Heart right ventricle (tissue), 16 donors: Measurements from ENCODE around the gene SPATA31D3. TPM values are rescaled to one million over a fixed set of nuclear protein-coding genes. Genes with fewer than 3 reads are reported as not detected.

Experiments
- ATAC-seq, 8 donors: fragments of 200-7000 bp; cut with Tn5 transposase; one replicate each; pipeline ENCODE4 v1.9.1; 2020; ENCODE audit warnings: mild to moderate bottlenecking in 8 of 8, moderate library complexity in 8 of 8, moderate number of reproducible peaks in 1 of 8
- DNase-seq, 2 donors: peaks; one replicate each; pipeline ENCODE4 v3.0.0-alpha.2; 2020
- H3K27ac ChIP-seq, 10 donors: fragments of 200-600 bp; sonication (generic) in 2 of 10; one replicate each; pipeline versions ENCODE4 v1.5.0 to v1.8.0; 2020 to 2022; ENCODE audit warnings: mild to moderate bottlenecking in 3 of 10
- H3K27me3 ChIP-seq, 7 donors: fragments of 200-600 bp; one replicate each; pipeline ENCODE4 v1.8.0; 2021 to 2022; ENCODE audit warnings: mild to moderate bottlenecking in 2 of 7
- H3K36me3 ChIP-seq, 9 donors: fragments of 200-600 bp; sonication (generic) in 1 of 9; one replicate each; pipeline versions ENCODE4 v1.5.0 to v1.8.0; 2020 to 2022; ENCODE audit warnings: mild to moderate bottlenecking in 2 of 9
- H3K4me1 ChIP-seq, 9 donors: fragments of 200-600 bp; sonication (generic) in 1 of 9; one replicate each; pipeline versions ENCODE4 v1.5.0 to v1.8.0; 2020 to 2022; ENCODE audit warnings: mild to moderate bottlenecking in 4 of 9
- H3K4me3 ChIP-seq, 10 donors: fragments of 200-600 bp; sonication (generic) in 2 of 10; one replicate each; pipeline versions ENCODE4 v1.5.0 to v1.8.0; 2020 to 2022; ENCODE audit warnings: mild to moderate bottlenecking in 7 of 10, moderate library complexity in 2 of 10
- H3K9me3 ChIP-seq, 11 donors: fragments of 200-600 bp in 10 of 11; sonication (generic) in 2 of 11; one replicate each; pipeline versions ENCODE4 v1.5.0 to v1.8.0; 2013 to 2022; ENCODE audit warnings: mild to moderate bottlenecking in 2 of 11, control low read depth in 1 of 11, moderate library complexity in 1 of 11
- CTCF ChIP-seq, 9 donors: fragments of 200-600 bp; sonication (generic) in 2 of 9; IDR thresholded peaks; one replicate each; pipeline versions ENCODE4 v1.5.0 to v1.8.0; 2021 to 2022; ENCODE audit warnings: antibody characterized with exemption in 9 of 9, mild to moderate bottlenecking in 5 of 9, moderate library complexity in 1 of 9
- WGBS, 2 donors: extraction: QIAGEN DNeasy Blood & Tissue Kit; methylation state at CpG; one replicate each; pipeline ENCODE4 v1.1.7; 2013; ENCODE audit warnings: inconsistent platforms in 1 of 2; 5-methylcytosine and 5-hydroxymethylcytosine counted together
- intact Hi-C, 10 donors: fragments of 100-400 bp; cut with DNase I; formaldehyde crosslinking; loops; one replicate each; pipeline versions ENCODE4 v1.11.1 to v1.14.2; 2022
- polyA plus RNA-seq, 2 donors: library from polyadenylated mRNA; stranded (reverse); fragments of 200-250 nt; gene quantifications; one replicate each; pipeline ENCODE4 v1.2.3, GENCODE V29; 2013
- total RNA-seq, 10 donors: library from RNA; stranded (reverse); fragmentation: NEBNext Ultra II Directional in 3 of 10; extraction: Animal tissue kit (Norgen Biotek cat#: 25700) in 3 of 10; gene quantifications; one replicate each; pipeline versions ENCODE4 v1.2.1 to v1.2.4, GENCODE V29; 2021 to 2023
- donor health status: Arrhythmogenic right ventricular cardiomyopathy.
- donor health status: ischemic (EF 13 %, LVEDD 7.1; RV severe dilation, severe dysfunction).
- donor health status: healthy with polysubstance abuse.
- donor health status: DM: no; HTN: yes; CAD: no.
- donor health status: DM: no; HTN: no; CAD: no.
- donor health status: ischemic (EF 25% LVEDD 6.9; RV normal size, moderate dysfunction).
- donor health status: ischemic (EF 25% LVEDD 5.7; RV mildly dilated, moderate dysfunction).
- donor health status: healthy.
- donor health status: DM: yes; HTN: yes; CAD: no.
- donor health status: Ischemic cardiomyopathy.
- donor health status: ischemic (EF 35%, LVEDD 5.7; RV mildly dilated, moderate dysfunction).
- donor health status: nonischemic (EF 11% LVEDD 7.7; RV severe dilation, severe dysfunction).
- donor health status: DM: yes; HTN: yes; CAD: no.
- donor health status: PGD.
- donor health status: ischemic (EF 29% LVEDD 5.4; RV normal size, mild dysfunction).
- donor health status: nonischemic (EF 23%, LVEDD 6.1; RV moderate dilation, normal function).

Gene SPATA31D3
- total and polyA plus RNA-seq, 12 donors, result not detected

GRCh38 chr9:81902196-81902595 lies 41.1 kb upstream of the SPATA31D3 start:
- Histone ChIP-seq H3K27me3 (peaks cover 0 to 4% (median 0%) of the 10 kb centered on the region in 7 donors), H3K4me1 (no peaks in the 10 kb centered on the region), H3K36me3 (no peaks in the 10 kb centered on the region), H3K4me3 (no peak overlapping the region), H3K9me3 (no peaks in the 10 kb centered on the region), H3K27ac (no peak overlapping the region)
- no peak for DNase-seq
- no peak for TF ChIP-seq CTCF (IDR thresholded peaks at IDR 0.05)
- WGBS, 2 donors, result 74 to 79% methylated on average over 2 of the region's 2 CpGs
- ATAC-seq, result no peak
- intact Hi-C loops, result no loop called here

- no peak overlapping the region for H3K27ac ChIP-seq
Observed at GRCh38 chr9:81902626-81903025, 40.7 kb upstream of the SPATA31D3 start.

GRCh38 chr9:81906671-81907070 lies 36.6 kb upstream of the SPATA31D3 start:
- no peak overlapping the region for H3K4me3 ChIP-seq
- intact Hi-C loops, result no loop called here
- TF ChIP-seq CTCF (IDR thresholded peaks at IDR 0.05), result no peak
- H3K4me1 ChIP-seq, result no peaks in the 10 kb centered on the region
- no peak overlapping the region for H3K27ac ChIP-seq
- WGBS, 2 donors, result 73 to 83% methylated on average over 3 of the region's 3 CpGs
- ATAC-seq (no peak), DNase-seq (no peak)
- no peaks in the 10 kb centered on the region for H3K9me3 ChIP-seq
- no peaks in the 10 kb centered on the region for H3K27me3 ChIP-seq
- no peaks in the 10 kb centered on the region for H3K36me3 ChIP-seq

More at GRCh38 chr9:81902626-81903025, 40.7 kb upstream of the SPATA31D3 start:
- Histone ChIP-seq H3K9me3 (no peaks in the 10 kb centered on the region), H3K4me1 (no peaks in the 10 kb centered on the region), H3K4me3 (no peak overlapping the region), H3K36me3 (no peaks in the 10 kb centered on the region), H3K27me3 (peaks cover 0 to 4% (median 0%) of the 10 kb centered on the region in 7 donors)
- 70 to 99% methylated on average over 3 of the region's 3 CpGs for WGBS, 2 donors
- no peak for ATAC-seq
- intact Hi-C loops, result no loop called here
- TF ChIP-seq CTCF (IDR thresholded peaks at IDR 0.05), result no peak
- no peak for DNase-seq

- Histone ChIP-seq H3K9me3 (no peaks in the 10 kb centered on the region), H3K27me3 (no peaks in the 10 kb centered on the region), H3K4me3 (no peak overlapping the region), H3K27ac (no peak overlapping the region), H3K36me3 (no peaks in the 10 kb centered on the region), H3K4me1 (no peaks in the 10 kb centered on the region)
- ATAC-seq (no peak), DNase-seq (no peak)
- 90 to 93% methylated on average over 6 of the region's 6 CpGs for WGBS, 2 donors
- no peak for TF ChIP-seq CTCF (IDR thresholded peaks at IDR 0.05)
- intact Hi-C loops, result no loop called here
Observed at GRCh38 chr9:81912135-81912534, 31.2 kb upstream of the SPATA31D3 start.
